Stimulated activated CD4-positive, alpha-beta T cell treated with anti-CD3 and anti-CD28 coated beads, TNF-alpha, amount 100 ng/mL, for 48 hours (primary cell): Measurements from ENCODE around the gene OSBPL6.
"Not testable (repeated sequence)": the region's sequence is repeated elsewhere in the genome, so short reads cannot be mapped to it uniquely, and the experiment has no call there.

Experiments
- DNase-seq, 3 donors: peaks; one replicate each; pipeline ENCODE4 v3.0.0-alpha.2; 2020; ENCODE audit warnings: low read depth in 3 of 3

OSBPL6 gene

GRCh38 chr2:178198441-178198840 lies 4.1 kb downstream of the OSBPL6 start:
- not testable (repeated sequence) for DNase-seq

GRCh38 chr2:178199334-178199733 lies 5.0 kb downstream of the OSBPL6 start:
- no peak for DNase-seq

GRCh38 chr2:178200331-178200730 lies 6.0 kb downstream of the OSBPL6 start:
- DNase-seq: no peak

- DNase-seq: no peak
These were observed 8.6 kb downstream of the OSBPL6 start for GRCh38 chr2:178202927-178203326.

DNA sequence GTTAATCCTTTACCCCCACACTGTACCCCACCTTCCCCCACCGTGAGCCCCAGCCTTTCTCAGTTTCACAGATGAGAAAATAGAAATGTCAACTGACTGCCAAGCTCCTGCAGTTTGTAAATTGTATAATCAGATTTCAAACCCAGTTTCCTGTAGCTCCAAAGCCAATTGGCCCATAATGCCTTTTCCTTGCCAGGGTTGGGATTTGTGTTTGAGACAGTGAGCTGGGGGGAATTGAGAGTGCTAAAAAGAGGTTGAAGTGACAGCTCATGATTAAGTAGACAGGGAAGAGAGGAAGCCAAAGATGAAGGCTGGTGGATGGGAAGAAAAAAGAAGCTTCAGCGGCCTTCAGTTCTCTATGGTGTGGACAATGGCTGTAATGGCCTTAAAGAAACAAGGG lies 10.7 kb downstream of the OSBPL6 start:
- DNase-seq: no peak

GRCh38 chr2:178205853-178206521 lies 11.7 kb downstream of the OSBPL6 start:
- no peak for DNase-seq

- DNase-seq: no peak
These were observed 14.0 kb downstream of the OSBPL6 start for GRCh38 chr2:178208336-178208735.

DNA sequence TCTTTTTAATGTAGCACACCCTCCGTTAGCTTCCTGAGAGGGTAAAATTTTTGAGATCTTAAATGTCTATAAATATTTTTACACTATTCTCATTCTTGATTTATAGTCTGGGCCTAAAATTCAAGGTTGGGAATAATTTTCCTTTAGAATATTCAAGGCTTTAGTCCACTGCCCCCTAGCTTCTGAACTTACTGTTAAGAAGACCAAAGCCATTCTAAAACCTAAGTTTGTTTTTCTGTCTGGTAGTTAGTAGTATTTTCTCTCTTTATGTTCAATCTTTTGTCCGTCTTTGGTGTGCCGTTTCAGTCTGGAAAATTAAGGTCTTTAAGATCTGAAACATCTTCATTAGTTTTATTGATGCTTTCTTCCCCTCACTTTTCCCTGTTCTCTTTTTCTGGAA lies 14.5 kb downstream of the OSBPL6 start:
- no peak for DNase-seq

GRCh38 chr2:178211460-178211859 lies 17.1 kb downstream of the OSBPL6 start:
- DNase-seq: no peak

GRCh38 chr2:178211943-178212342 lies 17.6 kb downstream of the OSBPL6 start:
- DNase-seq: no peak

DNA sequence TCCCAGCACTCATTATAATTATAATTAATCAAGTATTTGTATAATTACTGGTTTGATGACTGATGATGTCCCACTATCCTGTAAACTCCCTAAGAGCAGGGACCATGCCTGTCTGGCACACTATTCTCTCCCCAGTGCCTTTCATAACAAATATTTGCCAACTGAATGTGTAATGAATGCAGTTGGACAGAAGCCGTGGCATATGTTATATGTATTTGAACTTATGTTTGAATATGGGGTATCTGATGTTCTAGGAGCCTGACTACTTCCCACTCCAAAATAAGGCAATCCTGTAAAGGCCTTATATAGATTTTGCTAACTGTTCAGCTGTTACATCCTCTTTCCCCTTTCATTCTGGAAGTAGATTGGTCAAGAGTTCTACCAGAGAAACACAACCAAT lies 19.7 kb downstream of the OSBPL6 start:
- DNase-seq: no peak

DNA sequence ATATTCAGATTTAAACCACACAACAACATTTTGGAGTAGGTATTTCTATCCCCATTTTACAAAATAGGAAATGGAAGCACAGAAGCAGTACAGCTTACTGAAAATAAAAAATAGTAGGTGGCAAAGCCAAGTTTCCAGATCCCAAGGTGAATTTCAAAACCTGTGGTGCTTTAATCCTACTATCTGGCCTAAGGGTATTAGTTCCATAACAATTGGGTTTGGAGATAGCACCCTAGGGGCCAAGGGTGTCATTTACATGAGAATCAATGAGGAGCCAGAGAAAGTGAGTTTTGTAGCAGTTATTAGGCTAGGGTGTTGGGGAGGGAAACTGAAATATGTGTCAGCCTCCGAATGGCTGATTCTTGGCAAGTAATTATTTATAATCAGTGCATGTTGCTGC lies 24.9 kb downstream of the OSBPL6 start:
- DNase-seq: no peak

GRCh38 chr2:178220814-178221213 lies 26.5 kb downstream of the OSBPL6 start:
- no peak for DNase-seq

DNA sequence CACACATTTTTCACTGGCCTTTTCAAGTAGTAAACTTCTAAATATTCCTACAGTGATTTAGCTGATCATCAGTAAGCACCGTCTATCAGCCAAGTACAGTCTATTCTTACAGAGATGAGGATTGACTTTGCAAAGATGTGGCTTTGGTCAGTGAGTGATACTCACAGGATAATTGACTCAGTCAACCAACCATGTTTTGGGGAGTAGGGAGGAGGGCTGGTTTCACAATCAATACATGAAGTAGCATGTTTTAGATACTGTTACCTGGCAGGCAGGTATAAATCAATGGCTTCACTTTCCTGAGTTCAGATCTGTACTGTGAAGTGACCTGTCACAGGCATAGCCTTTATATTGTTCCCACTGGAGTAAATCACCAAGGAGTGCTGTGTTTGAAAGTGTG lies 27.2 kb downstream of the OSBPL6 start:
- DNase-seq: no peak

DNA sequence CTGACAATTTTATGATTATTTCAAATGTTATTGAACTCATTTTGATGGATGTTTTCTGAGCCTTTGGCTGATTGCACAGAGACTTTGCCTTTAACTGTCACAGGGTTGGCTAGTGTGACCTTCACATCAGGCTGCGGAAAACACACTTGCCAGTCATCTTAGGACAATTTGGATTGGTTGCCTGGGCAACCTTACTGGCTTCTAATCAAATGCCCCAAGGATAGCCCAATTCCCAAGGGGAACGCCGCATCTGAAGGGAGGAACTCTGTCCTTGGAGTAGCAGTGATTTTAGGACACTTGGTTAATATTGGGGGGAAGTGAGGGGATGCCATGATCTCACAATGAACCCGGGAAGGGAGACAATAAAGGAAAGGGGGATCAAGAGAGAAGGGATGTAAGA lies 29.5 kb downstream of the OSBPL6 start:
- DNase-seq: no peak

GRCh38 chr2:178225006-178225805 lies 30.9 kb downstream of the OSBPL6 start:
- no peak for DNase-seq

DNA sequence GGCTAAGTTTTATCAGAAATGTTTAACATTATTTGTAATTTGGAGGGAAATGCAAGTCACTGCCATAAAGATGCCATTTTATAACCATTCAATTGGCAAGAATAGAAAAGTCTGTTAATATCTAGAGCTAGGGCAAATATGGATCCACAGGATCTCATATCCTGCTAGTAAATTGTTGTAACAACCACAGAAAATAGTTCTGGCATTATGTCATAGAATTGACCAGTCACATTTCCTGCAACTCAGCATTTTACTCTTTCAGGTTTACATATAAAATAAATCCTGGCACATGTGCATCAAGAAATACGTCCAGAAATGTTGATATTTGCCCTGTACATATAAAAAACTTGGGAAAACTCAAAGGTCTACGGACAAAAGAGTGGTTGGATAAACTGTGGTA lies 32.9 kb downstream of the OSBPL6 start:
- no peak for DNase-seq

- no peak for DNase-seq
These were observed 35.6 kb downstream of the OSBPL6 start for GRCh38 chr2:178229927-178230326.

- no peak for DNase-seq
These were observed 36.1 kb downstream of the OSBPL6 start for GRCh38 chr2:178230396-178230795.

DNA sequence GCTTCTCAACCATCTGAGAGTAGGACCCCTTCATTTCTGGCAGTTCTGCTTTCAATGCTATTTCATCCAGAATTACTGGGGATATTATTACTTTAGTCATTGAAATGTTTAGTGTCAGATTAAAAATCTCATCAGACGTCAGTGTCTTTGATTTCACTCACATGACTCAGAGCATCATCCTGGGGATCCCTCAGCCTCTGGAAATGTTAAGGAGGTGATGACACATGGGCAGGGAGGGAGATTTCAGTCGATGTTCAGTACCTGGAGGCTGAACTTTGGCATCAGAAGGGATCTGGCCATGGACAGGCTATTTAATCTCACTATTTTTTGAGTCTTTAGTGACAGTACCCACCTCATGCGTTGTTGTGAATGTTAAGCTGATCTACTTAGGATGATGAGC lies 39.1 kb downstream of the OSBPL6 start:
- no peak for DNase-seq

DNA sequence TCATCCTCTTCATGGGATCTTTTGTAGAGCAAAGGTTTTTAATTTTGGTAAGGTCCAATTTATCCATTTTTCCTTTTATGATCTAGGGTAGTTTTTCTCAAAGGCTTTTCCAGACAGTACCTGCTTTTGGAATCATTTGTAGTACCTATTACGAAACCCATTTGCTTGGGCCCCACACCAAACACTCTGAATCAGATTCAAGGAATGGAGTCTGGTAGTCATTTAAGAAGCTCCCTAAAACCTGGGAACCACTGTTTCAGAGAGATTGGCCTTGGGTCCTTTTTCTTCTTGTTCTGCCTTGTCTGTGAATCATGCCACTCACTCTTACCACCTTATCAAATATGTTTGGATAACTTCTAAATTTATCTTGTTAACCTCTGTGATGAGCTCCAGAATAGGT lies 40.3 kb downstream of the OSBPL6 start:
- no peak for DNase-seq

DNA sequence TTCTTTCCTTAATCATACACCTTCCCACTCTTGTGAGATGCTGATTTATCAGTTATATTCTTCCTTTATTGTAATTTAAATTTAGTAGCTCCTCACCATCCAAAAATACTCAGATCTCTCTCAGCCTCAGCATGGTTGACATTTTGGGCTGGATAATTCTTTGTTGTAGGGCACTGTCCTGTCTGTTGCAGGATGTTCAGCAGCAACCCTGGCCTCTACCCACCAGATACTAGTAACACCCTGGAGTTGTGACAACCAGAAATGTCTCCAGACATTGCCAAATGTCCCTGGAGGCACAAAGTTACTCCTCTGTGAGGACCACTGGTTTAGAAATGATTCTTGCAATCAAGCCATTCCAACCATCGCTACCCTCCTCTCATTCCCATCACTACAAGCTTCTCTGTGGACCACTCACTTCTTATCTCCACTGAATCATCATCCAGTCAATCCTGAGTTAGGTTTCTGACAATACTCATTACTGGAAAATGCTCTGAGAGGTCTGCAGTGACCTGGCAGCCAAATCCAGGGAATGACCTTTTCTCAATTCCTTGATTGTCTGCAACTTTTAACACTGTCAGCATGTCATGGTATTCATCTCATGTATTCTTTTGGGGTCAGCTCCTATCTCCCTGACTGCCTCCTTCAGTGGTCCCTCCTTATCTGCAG lies 43.3 kb downstream of the OSBPL6 start:
- DNase-seq: no peak

DNA sequence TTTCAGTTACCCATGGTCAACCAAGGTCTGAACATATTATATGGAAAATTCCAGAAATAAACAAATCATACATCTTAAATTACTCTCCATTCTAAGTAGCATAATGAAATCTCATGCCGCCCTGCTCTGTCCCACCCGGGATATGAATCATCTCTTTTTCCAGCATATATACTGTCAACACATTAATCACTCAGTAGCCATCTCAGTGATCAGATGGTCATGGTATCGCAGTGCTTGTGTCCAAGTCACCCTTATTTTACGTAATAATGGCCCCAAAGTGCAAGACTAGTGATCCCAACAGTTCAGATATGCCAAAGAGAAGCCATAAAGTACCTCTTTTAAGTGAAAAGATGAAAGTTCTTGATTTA lies 43.8 kb downstream of the OSBPL6 start:
- DNase-seq: no peak
